Renal pelvis (tissue), 4 donors: ENCODE results near the gene ERVW-1. TPM values are rescaled to one million over a fixed set of nuclear protein-coding genes. Genes with fewer than 3 reads are reported as not detected.
"Not testable (repeated sequence)": the region's sequence is repeated elsewhere in the genome, so short reads cannot be mapped to it uniquely, and the experiment has no call there.

Experiments
- DNase-seq: peaks from one replicate; pipeline ENCODE4 v3.0.0-alpha.2; 2013
- polyA plus RNA-seq, 3 donors: library from polyadenylated mRNA; unstranded; fragments of 120-200 nt; gene quantifications; one replicate each; pipeline ENCODE4 v1.2.1, GENCODE V29; 2013; ENCODE audit not compliant: insufficient read length in 3 of 3

The ERVW-1 gene
- polyA plus RNA-seq, 3 donors = 0.53 to 3.2 (median 3.0) TPM

GRCh38 chr7:92473989-92474388 is 3.8 kb downstream of the ERVW-1 start:
- DNase-seq = not testable (repeated sequence)

GRCh38 chr7:92468589-92468988 is 9.2 kb downstream of the ERVW-1 start:
- DNase-seq = not testable (repeated sequence)

GRCh38 chr7:92466682-92467081 is 11.1 kb downstream of the ERVW-1 start:
- DNase-seq = no peak

GRCh38 chr7:92464515-92464914 is 13.2 kb downstream of the ERVW-1 start:
- no peak for DNase-seq

GRCh38 chr7:92462560-92462959 is 15.2 kb downstream of the ERVW-1 start:
- DNase-seq = no peak

GRCh38 chr7:92461027-92462003 is 16.4 kb downstream of the ERVW-1 start:
- DNase-seq = peak; percentile 33

- DNase-seq = no peak
Observed at GRCh38 chr7:92460510-92460909, 17.2 kb downstream of the ERVW-1 start.

- DNase-seq = no peak
Observed at GRCh38 chr7:92460109-92460508, 17.6 kb downstream of the ERVW-1 start.

GRCh38 chr7:92456236-92456635 is 21.5 kb downstream of the ERVW-1 start:
- no peak for DNase-seq

- no peak for DNase-seq
Observed at GRCh38 chr7:92451645-92452044, 26.1 kb downstream of the ERVW-1 start.

GRCh38 chr7:92448205-92448747 is 29.5 kb downstream of the ERVW-1 start:
- peak; percentile 57 for DNase-seq

GRCh38 chr7:92447345-92448204 is 30.2 kb downstream of the ERVW-1 start, which contains the start of gene GATAD1:
TSS of gene GATAD1 (plus strand) at chr7:92447482. CDS start at chr7:92447730, 248 bp downstream.
- peak; percentile 91 for DNase-seq

GRCh38 chr7:92446869-92447344 is 30.8 kb downstream of the ERVW-1 start:
- DNase-seq = no peak

GRCh38 chr7:92442720-92443119 is 35.0 kb downstream of the ERVW-1 start:
- DNase-seq = not testable (repeated sequence)

GRCh38 chr7:92437956-92438491 is 39.7 kb downstream of the ERVW-1 start:
- no peak for DNase-seq

- no peak for DNase-seq
Observed at GRCh38 chr7:92436612-92437445, 40.9 kb downstream of the ERVW-1 start.

GRCh38 chr7:92435542-92435941 is 42.2 kb downstream of the ERVW-1 start:
- DNase-seq = no peak

- no peak for DNase-seq
Observed at GRCh38 chr7:92433019-92433418, 44.7 kb downstream of the ERVW-1 start.

- DNase-seq = no peak
Observed at GRCh38 chr7:92432299-92432946, 45.3 kb downstream of the ERVW-1 start.

- no peak for DNase-seq
Observed at GRCh38 chr7:92427193-92427592, 50.6 kb downstream of the ERVW-1 start.
